HG03342 (cell line): ENCODE measurements around the gene SLC35E3.

Experiments used
- ATAC-seq: cut with Tn5 transposase; IDR thresholded peaks from one replicate; pipeline ENCODE4 v1.9.1; 2021; ENCODE audit warnings: mild to moderate bottlenecking, moderate library complexity; ENCODE audit not compliant: unreplicated experiment

Gene SLC35E3

DNA sequence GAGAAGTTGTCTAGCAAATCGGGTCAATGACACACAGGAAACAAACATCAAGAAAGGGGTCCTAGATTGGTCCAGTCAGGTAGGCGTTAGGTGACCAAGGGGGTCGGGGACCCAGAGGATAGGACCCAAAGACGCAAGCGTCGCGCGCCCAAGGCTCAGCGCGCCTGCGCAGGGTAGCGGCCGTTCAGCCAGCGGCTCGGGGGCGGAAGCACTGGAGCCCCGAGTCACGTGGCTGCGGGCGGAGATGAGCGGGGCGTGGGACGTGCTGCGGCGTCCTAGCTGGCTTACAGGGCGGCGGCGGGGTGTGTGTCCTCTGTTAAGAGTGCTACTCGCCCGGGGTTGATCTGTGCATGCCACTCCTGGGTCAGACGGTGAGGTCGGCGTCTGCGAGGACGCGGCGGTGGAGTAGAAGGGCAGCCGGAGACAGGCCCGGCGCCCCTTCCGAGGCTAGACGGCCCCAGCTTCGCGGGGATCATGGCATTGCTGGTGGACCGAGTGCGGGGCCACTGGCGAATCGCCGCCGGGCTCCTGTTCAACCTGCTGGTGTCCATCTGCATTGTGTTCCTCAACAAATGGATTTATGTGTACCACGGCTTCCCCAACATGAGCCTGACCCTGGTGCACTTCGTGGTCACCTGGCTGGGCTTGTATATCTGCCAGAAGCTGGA is at the start of gene SLC35E3:
Gene SLC35E3, plus strand, starts transcription at position 273 of the 668 bp plus-strand sequence. Its CDS starts 202 bp downstream, at position 475.
- ATAC-seq = peak; percentile 97

DNA sequence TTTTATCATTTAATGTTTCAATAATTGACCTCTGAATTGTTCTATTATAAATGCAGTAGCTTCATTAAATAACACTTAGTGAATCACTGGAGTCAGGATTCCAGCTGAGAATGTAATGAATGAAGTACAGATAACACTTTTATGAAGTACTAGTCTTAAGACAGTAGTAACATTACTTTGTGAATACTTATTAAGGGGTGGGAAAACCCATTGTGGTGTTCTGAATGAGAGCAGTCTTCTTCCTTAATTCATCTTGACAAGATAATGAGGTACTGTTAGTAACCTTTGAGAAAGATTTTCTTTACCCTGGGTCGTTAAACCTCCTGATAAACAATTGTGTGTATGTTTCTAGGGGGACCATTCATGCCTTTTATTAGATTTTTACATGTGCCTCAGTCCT is 46.5 kb upstream of the SLC35E3 start:
- no peak for ATAC-seq

GRCh38 chr12:68727776-68728175 is 18.2 kb upstream of the SLC35E3 start:
- ATAC-seq = no peak

GRCh38 chr12:68733661-68734071 is 12.3 kb upstream of the SLC35E3 start:
- ATAC-seq = no peak

- no peak for ATAC-seq
Measured at GRCh38 chr12:68739891-68740290, 6.1 kb upstream of the SLC35E3 start.

GRCh38 chr12:68743356-68743755 is 2.6 kb upstream of the SLC35E3 start:
- ATAC-seq = no peak

DNA sequence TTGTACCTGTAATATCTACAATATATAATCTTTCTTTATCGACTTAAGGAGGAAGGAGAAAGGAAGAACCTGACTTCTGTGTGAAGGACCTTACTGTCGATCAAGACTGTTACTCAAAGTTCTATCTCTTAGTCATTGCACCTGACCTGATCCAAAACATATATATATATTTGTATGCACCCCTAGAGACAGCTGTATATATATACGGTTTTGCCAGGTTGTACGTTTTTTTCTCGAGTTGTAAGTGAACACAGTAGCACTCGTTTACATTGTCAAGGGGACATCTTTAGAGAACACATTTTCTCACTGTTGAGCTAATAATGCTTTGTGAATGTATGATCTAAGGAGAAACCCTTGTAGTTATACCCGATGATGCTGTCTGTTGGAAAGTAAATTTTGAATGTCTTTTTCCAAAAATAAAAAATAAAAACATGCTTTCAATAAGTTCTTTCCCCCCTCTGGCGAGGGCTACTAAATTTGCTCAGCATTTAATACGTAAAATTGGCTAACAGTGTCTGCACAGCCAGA is 536 bp upstream of the SLC35E3 start:
- peak; percentile 2 for ATAC-seq

GRCh38 chr12:68746572-68747180 is 700 bp downstream of the SLC35E3 start:
- ATAC-seq = peak; percentile 30

GRCh38 chr12:68749443-68749842 is 3.5 kb downstream of the SLC35E3 start:
- no peak for ATAC-seq

DNA sequence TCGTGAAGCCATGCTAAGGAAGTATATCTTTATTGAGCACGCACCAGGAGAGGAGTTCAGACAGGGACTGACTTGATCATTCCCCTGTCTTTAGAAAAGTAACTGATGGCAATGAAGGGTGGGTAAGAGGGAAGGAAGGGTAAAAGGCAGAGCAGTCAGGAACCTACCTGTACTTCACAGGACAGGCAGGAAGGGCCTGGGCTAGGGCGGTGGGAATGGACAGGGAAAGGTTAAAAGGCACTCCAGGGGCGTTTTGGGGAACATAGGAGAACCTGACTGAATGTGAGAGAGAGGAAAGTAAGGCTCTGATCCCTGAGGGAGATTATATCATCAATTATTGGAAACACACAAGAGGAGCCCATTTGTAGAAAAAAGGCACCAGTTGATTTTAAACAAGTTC is 3.9 kb downstream of the SLC35E3 start:
- no peak for ATAC-seq

DNA sequence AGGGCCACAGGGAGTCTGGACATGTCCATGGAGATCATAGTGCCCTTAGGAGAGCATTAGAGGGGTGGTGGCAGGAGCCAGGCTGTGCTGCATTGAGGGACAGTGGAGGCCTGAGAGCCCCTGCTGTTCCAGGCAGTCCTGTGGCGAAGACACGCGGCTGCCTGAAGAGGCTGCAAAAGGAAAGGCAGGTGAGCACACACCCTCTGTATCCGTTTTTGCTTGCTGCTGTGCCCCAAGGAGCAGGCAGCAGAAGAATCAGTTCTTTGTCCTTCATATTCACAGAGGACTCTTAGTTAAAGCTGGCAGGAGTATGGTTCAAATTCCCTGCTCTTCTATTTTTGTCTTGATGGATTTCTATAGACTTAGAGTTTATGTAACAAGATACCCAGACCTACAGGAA is 4.5 kb downstream of the SLC35E3 start:
- ATAC-seq = no peak

- no peak for ATAC-seq
Measured at GRCh38 chr12:68755536-68756243, 9.7 kb downstream of the SLC35E3 start.

- ATAC-seq = no peak
Measured at GRCh38 chr12:68759852-68760251, 13.9 kb downstream of the SLC35E3 start.

GRCh38 chr12:68760806-68761441 is 14.9 kb downstream of the SLC35E3 start:
- no peak for ATAC-seq

- no peak for ATAC-seq
Measured at GRCh38 chr12:68761442-68761812, 15.5 kb downstream of the SLC35E3 start.

DNA sequence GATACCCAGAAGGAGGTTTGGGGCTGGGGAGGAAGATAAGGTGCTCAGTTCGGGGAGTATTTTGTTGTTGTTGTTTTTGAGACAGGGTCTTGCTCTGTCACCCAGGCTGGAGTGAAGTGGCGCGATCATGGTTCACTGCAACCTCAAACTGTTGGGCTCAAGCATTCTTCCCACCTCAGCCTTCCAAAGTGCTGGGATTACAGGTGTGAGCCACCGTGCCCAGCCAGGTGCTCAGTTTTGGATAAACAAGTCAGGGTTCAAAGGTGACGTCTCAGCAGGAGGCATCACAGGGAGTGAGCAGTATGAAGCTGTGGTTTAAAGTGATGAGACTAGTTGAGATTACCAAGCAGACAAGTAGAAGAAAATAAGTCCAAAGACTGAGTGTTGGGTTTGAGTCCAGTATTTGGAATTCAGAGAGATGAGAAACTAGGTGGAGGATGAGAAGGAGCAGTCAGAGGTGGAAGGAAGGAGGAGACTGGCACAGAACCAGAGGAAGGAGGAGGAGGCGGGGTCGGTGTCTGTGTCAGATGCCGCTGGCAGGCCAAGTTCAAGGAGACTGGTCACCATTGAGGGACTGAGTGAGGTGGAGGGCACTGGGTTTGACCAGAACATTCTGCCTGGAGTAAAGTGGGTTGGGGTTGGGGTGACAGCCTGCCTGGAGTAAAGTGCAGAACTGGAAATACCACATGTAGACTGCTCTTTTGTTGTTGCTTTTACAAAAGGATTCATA is 16.1 kb downstream of the SLC35E3 start:
- no peak for ATAC-seq

DNA sequence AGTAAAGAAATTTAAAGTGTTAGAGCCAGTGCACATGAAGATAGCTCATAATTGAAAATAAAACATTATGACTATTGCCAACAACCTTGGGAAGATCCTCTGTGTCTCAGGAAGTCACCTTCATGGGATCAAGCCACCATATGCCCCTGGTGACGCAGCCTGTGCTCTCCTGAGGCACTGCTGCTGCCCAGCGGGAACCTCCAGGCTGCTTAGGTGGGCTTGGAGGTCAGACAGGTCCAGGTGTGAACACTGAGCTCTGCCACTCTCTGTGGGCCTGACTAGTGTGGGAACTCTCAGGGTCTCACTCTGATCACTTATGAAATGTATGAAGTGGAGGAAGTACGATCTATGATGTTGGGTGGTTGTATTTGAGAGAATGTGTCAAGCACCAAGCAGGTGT is 16.7 kb downstream of the SLC35E3 start:
- ATAC-seq = no peak

DNA sequence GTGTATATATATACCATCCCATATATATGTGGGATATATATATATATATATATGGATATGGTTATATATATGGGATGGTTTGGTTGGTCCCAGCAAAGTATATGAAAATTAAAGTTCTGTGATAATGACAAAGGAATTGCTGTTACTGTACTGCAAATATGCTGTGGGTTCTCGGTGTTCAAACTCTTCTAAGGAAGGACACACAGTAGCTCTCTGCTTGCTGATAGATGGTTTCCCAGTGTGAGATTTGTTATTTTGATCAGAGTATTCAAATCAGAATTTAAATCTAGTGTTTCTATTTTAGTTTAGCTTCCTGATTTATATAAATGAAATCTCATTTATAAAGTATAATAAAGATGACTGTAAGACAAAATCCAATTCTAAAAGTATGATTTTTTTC is 19.7 kb downstream of the SLC35E3 start:
- ATAC-seq = no peak

DNA sequence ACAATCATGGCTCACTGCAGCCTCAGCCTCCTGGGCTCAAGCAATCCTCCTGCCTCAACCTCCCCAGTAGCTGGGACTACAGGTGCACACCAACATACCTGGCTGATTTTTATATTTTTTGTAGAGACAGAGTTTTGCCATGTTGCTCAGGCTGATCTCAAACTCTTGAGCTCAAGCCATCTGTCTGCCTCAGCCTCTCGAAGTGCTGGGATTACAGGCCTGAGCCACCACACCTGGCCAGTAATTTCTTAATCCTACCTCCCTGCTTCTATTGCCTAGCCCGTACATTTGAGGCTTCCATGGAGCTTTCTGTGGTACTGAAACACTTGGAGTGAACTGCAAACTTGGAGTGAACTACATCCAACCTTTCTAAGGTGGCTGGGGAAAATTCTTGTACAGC is 20.7 kb downstream of the SLC35E3 start:
- no peak for ATAC-seq

- ATAC-seq = no peak
Measured at GRCh38 chr12:68767191-68767590, 21.2 kb downstream of the SLC35E3 start.

DNA sequence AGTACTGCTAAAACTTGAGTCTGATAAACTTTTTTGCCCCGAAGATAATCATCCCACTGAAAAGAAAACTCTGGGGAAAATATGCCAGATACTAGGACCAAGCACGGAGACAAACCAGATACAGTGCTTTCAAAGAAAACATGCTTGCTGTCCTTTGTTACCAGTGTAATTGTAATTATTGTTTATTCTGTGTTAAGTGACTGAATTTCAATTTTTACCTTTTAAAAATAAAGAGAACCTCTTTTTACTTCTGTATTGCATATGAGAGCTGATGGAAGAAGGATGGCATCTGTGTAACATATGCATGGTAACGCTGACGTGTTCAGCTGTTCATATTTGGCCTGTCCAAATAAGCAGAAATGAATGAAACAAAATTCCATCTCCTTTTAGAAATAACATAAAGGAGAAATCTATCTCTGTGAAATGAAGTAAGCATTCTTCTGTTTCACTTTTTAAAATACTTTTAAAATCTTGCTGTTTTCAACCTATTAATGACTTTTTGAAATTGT is 22.5 kb downstream of the SLC35E3 start:
- ATAC-seq = no peak
